Measurements from ENCODE around the gene STIM2.

Gene STIM2

GRCh38 chr4:26870576-26871262, 10.1 kb downstream of the STIM2 start:
- no peaks in the 10 kb centered on the region for H3K27me3 Mint-ChIP-seq (ENCODE audit: low read depth)
- no peaks in the 10 kb centered on the region for H3K9me3 Mint-ChIP-seq
- peaks cover 65% of the 10 kb centered on the region for H3K4me1 Mint-ChIP-seq (ENCODE audit: low read depth)
- H3K36me3 Mint-ChIP-seq (ENCODE audit: low read depth): peaks cover 12% of the 10 kb centered on the region
- H3K27ac Mint-ChIP-seq: no peak overlapping the region
- no peak overlapping the region for H3K4me3 Mint-ChIP-seq

- peaks cover 12% of the 10 kb centered on the region for H3K36me3 Mint-ChIP-seq (ENCODE audit: low read depth)
- H3K4me1 Mint-ChIP-seq (ENCODE audit: low read depth): peaks cover 60% of the 10 kb centered on the region
- no peaks in the 10 kb centered on the region for H3K9me3 Mint-ChIP-seq
- H3K27me3 Mint-ChIP-seq (ENCODE audit: low read depth): no peaks in the 10 kb centered on the region
- no peak overlapping the region for H3K27ac Mint-ChIP-seq
- no peak overlapping the region for H3K4me3 Mint-ChIP-seq
These were observed 11.0 kb downstream of the STIM2 start for GRCh38 chr4:26871611-26872010.

- H3K27ac Mint-ChIP-seq: peak overlapping the region; percentile 82
- H3K27me3 Mint-ChIP-seq (ENCODE audit: low read depth): no peaks in the 10 kb centered on the region
- H3K4me3 Mint-ChIP-seq: peak overlapping the region; percentile 49
- H3K36me3 Mint-ChIP-seq (ENCODE audit: low read depth): peaks cover 16% of the 10 kb centered on the region
- H3K9me3 Mint-ChIP-seq: no peaks in the 10 kb centered on the region
- peaks cover 64% of the 10 kb centered on the region for H3K4me1 Mint-ChIP-seq (ENCODE audit: low read depth)
These were observed 12.9 kb downstream of the STIM2 start for GRCh38 chr4:26873391-26874026.

- Mint-ChIP-seq H3K27me3 (ENCODE audit: low read depth) (no peaks in the 10 kb centered on the region), H3K36me3 (ENCODE audit: low read depth) (peaks cover 17% of the 10 kb centered on the region), H3K9me3 (no peaks in the 10 kb centered on the region), H3K27ac (peak overlapping the region; percentile 41), H3K4me1 (ENCODE audit: low read depth) (peaks cover 67% of the 10 kb centered on the region), H3K4me3 (no peak overlapping the region)
These were observed 13.5 kb downstream of the STIM2 start for GRCh38 chr4:26874110-26874509.

- no peak overlapping the region for H3K4me3 Mint-ChIP-seq
- peak overlapping the region; percentile 87 for H3K27ac Mint-ChIP-seq
These were observed 16.8 kb downstream of the STIM2 start for GRCh38 chr4:26877406-26877805.

GRCh38 chr4:26877961-26878360, 17.3 kb downstream of the STIM2 start:
- Mint-ChIP-seq H3K4me1 (ENCODE audit: low read depth) (peaks cover 60% of the 10 kb centered on the region), H3K4me3 (no peak overlapping the region), H3K27me3 (ENCODE audit: low read depth) (no peaks in the 10 kb centered on the region), H3K27ac (peak overlapping the region; percentile 87), H3K36me3 (ENCODE audit: low read depth) (peaks cover 10% of the 10 kb centered on the region), H3K9me3 (no peaks in the 10 kb centered on the region)

More at GRCh38 chr4:26877406-26877805, 16.8 kb downstream of the STIM2 start:
- Mint-ChIP-seq H3K4me1 (ENCODE audit: low read depth) (peaks cover 64% of the 10 kb centered on the region), H3K27me3 (ENCODE audit: low read depth) (no peaks in the 10 kb centered on the region), H3K9me3 (no peaks in the 10 kb centered on the region), H3K36me3 (ENCODE audit: low read depth) (peaks cover 12% of the 10 kb centered on the region)

GRCh38 chr4:26878794-26879391, 18.3 kb downstream of the STIM2 start:
- Mint-ChIP-seq H3K4me1 (ENCODE audit: low read depth) (peaks cover 54% of the 10 kb centered on the region), H3K27ac (peak overlapping the region; percentile 87), H3K36me3 (ENCODE audit: low read depth) (peaks cover 10% of the 10 kb centered on the region), H3K27me3 (ENCODE audit: low read depth) (no peaks in the 10 kb centered on the region), H3K9me3 (no peaks in the 10 kb centered on the region), H3K4me3 (peak overlapping the region; percentile 35)

- Mint-ChIP-seq H3K4me1 (ENCODE audit: low read depth) (peaks cover 56% of the 10 kb centered on the region), H3K27ac (peak overlapping the region; percentile 71), H3K9me3 (no peaks in the 10 kb centered on the region), H3K36me3 (ENCODE audit: low read depth) (peaks cover 10% of the 10 kb centered on the region), H3K27me3 (ENCODE audit: low read depth) (no peaks in the 10 kb centered on the region), H3K4me3 (peak overlapping the region; percentile 26)
These were observed 19.2 kb downstream of the STIM2 start for GRCh38 chr4:26879805-26880204.

GRCh38 chr4:26884026-26884425, 23.4 kb downstream of the STIM2 start:
- peak overlapping the region; percentile 67 for H3K4me3 Mint-ChIP-seq
- peaks cover 3% of the 10 kb centered on the region for H3K36me3 Mint-ChIP-seq (ENCODE audit: low read depth)
- H3K27ac Mint-ChIP-seq: peak overlapping the region; percentile 91
- H3K9me3 Mint-ChIP-seq: no peaks in the 10 kb centered on the region
- H3K27me3 Mint-ChIP-seq (ENCODE audit: low read depth): no peaks in the 10 kb centered on the region
- H3K4me1 Mint-ChIP-seq (ENCODE audit: low read depth): peaks cover 66% of the 10 kb centered on the region

GRCh38 chr4:26884486-26884988, 23.9 kb downstream of the STIM2 start:
- Mint-ChIP-seq H3K27ac (peak overlapping the region; percentile 91), H3K4me1 (ENCODE audit: low read depth) (peaks cover 64% of the 10 kb centered on the region), H3K4me3 (peak overlapping the region; percentile 77), H3K36me3 (ENCODE audit: low read depth) (peaks cover 7% of the 10 kb centered on the region), H3K9me3 (no peaks in the 10 kb centered on the region), H3K27me3 (ENCODE audit: low read depth) (no peaks in the 10 kb centered on the region)

- Mint-ChIP-seq H3K27ac (peak overlapping the region; percentile 91), H3K36me3 (ENCODE audit: low read depth) (peaks cover 10% of the 10 kb centered on the region), H3K4me3 (peak overlapping the region; percentile 77), H3K27me3 (ENCODE audit: low read depth) (no peaks in the 10 kb centered on the region), H3K4me1 (ENCODE audit: low read depth) (peaks cover 60% of the 10 kb centered on the region), H3K9me3 (peaks cover 6% of the 10 kb centered on the region)
These were observed 25.3 kb downstream of the STIM2 start for GRCh38 chr4:26885912-26886274.

- H3K4me3 Mint-ChIP-seq: peak overlapping the region; percentile 77
- H3K36me3 Mint-ChIP-seq (ENCODE audit: low read depth): peaks cover 20% of the 10 kb centered on the region
- peaks cover 9% of the 10 kb centered on the region for H3K9me3 Mint-ChIP-seq
- peaks cover 57% of the 10 kb centered on the region for H3K4me1 Mint-ChIP-seq (ENCODE audit: low read depth)
- no peaks in the 10 kb centered on the region for H3K27me3 Mint-ChIP-seq (ENCODE audit: low read depth)
- peak overlapping the region; percentile 91 for H3K27ac Mint-ChIP-seq
These were observed 26.5 kb downstream of the STIM2 start for GRCh38 chr4:26887143-26887542.

GRCh38 chr4:26887809-26888208, 27.2 kb downstream of the STIM2 start:
- no peak overlapping the region for H3K4me3 Mint-ChIP-seq
- H3K4me1 Mint-ChIP-seq (ENCODE audit: low read depth): peaks cover 58% of the 10 kb centered on the region
- peaks cover 23% of the 10 kb centered on the region for H3K36me3 Mint-ChIP-seq (ENCODE audit: low read depth)

GRCh38 chr4:26889356-26889755, 28.7 kb downstream of the STIM2 start:
- Mint-ChIP-seq H3K4me3 (no peak overlapping the region), H3K4me1 (ENCODE audit: low read depth) (peaks cover 61% of the 10 kb centered on the region), H3K9me3 (peaks cover 9% of the 10 kb centered on the region), H3K27ac (no peak overlapping the region), H3K27me3 (ENCODE audit: low read depth) (no peaks in the 10 kb centered on the region), H3K36me3 (ENCODE audit: low read depth) (peaks cover 31% of the 10 kb centered on the region)

More at GRCh38 chr4:26887809-26888208, 27.2 kb downstream of the STIM2 start:
- Mint-ChIP-seq H3K27ac (peak overlapping the region; percentile 75), H3K27me3 (ENCODE audit: low read depth) (no peaks in the 10 kb centered on the region), H3K9me3 (peaks cover 9% of the 10 kb centered on the region)

- Mint-ChIP-seq H3K9me3 (peaks cover 9% of the 10 kb centered on the region), H3K27ac (no peak overlapping the region), H3K4me3 (no peak overlapping the region), H3K36me3 (ENCODE audit: low read depth) (peaks cover 39% of the 10 kb centered on the region), H3K4me1 (ENCODE audit: low read depth) (peaks cover 54% of the 10 kb centered on the region), H3K27me3 (ENCODE audit: low read depth) (no peaks in the 10 kb centered on the region)
These were observed 30.4 kb downstream of the STIM2 start for GRCh38 chr4:26891054-26891453.

All from T-helper 1 cell treated with Interleukin-12 subunit alpha and Interleukin-12 subunit beta and Interleukin-4 antibody, amounts not matched to agents 30 μg/mL and 1 μg/mL, for 36 hours (primary cell).